GM18868 (cell line): ENCODE results near the gene NGF.

Experiments
- ATAC-seq: cut with Tn5 transposase; IDR thresholded peaks from one replicate; pipeline ENCODE4 v1.9.1; 2021; ENCODE audit warnings: mild to moderate bottlenecking, moderate library complexity; ENCODE audit not compliant: unreplicated experiment

Gene NGF

GRCh38 chr1:115283681-115284146 lies 54.3 kb downstream of the NGF start:
- ATAC-seq = no peak

GRCh38 chr1:115283249-115283648 lies 54.8 kb downstream of the NGF start:
- no peak for ATAC-seq

- ATAC-seq = no peak
Measured at GRCh38 chr1:115282807-115283208, 55.2 kb downstream of the NGF start.

DNA sequence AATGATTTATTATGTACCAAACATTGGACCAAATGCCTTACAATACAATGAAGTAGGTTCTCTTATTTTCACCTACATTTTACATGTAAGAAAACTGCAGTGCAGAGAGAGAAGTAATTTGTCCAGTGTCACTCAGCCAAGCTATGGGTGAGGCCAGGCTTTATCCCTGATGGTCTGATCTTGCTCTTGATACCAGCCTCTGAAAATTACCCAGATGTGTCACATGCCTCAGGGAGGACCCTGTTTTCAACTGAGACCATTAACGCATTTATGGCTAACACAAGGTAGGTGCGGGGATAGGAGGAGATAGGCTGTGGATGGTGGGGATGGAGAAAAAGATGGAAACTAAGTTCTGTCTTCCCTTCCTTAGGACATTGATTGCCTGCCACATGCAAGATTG lies 56.9 kb downstream of the NGF start:
- ATAC-seq = no peak

GRCh38 chr1:115280064-115280463 lies 58.0 kb downstream of the NGF start:
- ATAC-seq = no peak

DNA sequence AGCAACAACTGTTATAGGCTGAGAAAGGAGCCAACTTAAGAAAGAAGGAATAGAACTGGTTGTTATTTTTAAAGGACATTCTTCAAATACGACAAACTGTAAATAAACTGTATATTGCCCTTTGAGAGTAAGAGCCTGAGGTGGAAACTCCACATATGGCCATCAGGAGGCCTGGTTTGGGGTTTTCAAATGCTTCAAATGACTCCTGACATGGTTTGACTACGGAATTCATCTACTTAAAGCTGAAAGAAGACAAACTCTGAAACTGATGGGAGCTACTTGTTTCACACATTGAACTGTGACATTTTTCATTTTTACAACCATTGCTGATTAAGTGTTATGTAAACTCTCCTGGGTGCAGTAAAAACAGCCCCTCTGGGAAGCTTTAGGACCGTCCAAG lies 59.8 kb downstream of the NGF start:
- no peak for ATAC-seq

DNA sequence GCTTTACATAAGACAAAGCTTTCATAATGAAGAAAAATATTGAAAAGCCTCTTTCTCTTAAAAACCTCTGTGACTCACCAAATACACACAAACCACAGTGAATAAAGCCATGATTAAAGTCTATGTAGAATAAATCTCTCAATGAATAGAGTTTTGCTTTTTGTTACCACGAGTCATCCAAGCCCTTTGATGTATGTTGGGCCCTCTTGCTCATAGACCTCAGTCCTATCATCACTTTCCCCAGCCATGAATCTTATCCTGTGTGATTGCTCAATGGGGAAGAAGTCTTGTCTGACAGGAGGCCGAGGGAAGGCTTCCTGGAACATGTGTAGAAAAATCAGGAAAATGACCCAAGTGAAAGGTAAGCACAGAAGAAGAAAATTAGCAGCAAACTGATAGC lies 60.8 kb downstream of the NGF start:
- no peak for ATAC-seq

GRCh38 chr1:115275216-115275615 lies 62.8 kb downstream of the NGF start:
- ATAC-seq = no peak

DNA sequence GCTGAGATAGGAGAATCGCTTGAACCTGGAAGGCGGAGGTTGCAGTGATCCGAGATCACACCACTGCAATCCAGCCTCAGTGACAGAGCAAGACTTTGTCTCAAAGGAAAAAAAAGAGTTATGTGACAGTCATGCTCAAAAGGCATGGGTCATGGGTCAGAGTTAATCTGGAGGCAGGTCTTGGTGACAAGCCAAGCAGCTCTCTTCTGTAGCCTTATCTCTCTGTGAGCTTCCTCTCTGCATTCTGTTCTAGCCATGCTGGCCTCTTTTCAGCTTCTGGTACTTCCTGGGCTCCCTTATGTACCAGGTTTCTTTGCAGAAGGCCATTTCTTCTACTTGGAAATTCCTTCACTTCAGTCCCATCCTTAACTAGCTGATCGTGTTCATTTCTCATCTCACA lies 63.6 kb downstream of the NGF start:
- ATAC-seq = no peak

DNA sequence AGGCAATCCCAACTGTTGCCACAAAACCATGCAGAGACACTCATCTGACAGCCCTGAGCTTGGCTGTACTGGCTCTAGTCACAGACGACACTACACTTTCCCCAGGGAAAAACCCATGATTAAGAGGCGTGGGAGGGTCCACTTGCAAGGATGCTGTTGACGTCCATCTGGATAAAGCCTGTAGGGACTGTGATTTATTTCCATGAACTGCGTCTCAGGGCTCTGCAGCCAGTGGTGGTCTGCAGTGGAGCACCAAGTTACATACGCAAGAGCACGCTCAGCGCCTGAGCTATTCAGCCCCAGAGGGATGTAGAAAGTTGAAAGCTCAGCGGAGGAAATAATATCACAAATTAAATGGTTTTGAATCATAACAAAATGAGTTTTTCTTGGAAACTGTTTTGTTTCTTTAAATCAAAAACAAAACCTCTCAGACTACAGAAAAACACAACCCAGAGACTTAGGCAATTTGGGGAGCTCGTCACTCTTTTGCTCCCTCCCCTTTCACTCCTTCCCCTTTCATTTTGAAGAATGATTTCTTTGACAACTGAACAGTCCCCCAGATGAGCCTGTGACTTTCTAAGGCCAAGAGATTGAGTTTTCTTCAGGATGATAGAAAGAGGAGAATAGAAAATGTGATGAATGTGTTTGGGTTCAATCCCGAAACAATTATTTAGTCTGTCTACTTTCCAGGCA lies 71.2 kb downstream of the NGF start:
- no peak for ATAC-seq

GRCh38 chr1:115265099-115265498 lies 73.0 kb downstream of the NGF start:
- no peak for ATAC-seq

GRCh38 chr1:115262886-115263285 lies 75.2 kb downstream of the NGF start:
- ATAC-seq = no peak

- no peak for ATAC-seq
Measured at GRCh38 chr1:115261496-115261895, 76.6 kb downstream of the NGF start.

GRCh38 chr1:115258302-115258866 lies 79.7 kb downstream of the NGF start:
- no peak for ATAC-seq

GRCh38 chr1:115257591-115257990 lies 80.5 kb downstream of the NGF start:
- no peak for ATAC-seq

DNA sequence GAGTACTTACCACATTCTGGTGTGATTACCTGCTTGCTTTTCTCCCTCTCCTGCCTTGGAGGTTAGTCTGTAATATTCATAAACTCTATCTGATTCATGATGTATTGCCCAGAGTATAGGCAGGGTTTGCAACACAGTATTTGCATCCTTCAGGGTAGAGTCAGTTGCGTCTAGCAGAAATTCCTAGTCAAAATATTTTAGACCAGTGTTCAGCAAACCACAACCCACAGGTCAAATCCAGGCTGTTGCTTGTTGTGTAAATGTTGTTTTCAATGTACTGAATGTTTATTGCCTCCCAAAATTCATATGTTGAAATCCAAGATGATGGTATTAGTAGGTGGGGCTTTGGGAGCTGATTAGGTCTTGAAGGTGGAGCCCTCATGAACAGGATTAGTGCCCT lies 82.9 kb downstream of the NGF start:
- no peak for ATAC-seq

DNA sequence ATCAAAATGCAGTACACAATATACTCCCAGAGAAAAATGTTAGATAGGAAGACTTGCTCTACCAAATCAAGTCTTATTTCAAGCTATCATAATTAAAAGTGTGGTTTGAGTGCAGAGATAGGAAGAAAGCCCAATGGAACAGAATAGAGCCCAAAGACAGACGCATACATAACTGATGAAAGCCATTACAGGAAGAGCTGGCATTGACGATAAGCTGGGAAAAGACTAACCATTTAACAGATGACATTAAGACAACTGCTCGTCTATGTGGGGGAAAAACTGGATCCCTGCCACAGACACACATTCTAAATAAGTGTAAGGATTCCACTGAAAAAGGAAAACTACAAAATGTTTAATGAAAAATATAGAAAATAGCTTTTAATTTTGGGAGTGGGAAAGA lies 85.5 kb downstream of the NGF start:
- no peak for ATAC-seq

DNA sequence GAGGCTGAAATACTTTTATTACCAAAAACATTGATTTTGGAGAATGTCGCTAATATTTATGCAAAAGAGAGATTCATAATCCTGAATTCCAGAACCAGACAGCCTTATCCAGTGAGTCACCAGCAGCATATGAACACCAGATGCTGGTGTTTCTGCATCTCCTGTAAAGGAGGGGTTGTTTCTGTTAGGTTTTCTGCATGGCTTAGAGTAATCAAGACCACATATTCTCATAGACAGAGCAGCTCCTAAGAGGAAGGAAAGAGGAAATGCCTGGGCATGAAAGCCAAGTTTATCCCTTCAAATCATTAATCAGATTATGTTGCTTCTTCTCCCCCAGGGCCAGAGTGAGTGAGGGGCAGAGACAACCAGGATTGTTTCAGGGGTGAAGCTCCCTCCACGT lies 86.2 kb downstream of the NGF start:
- ATAC-seq = no peak

- ATAC-seq = no peak
Measured at GRCh38 chr1:115251340-115251748, 86.7 kb downstream of the NGF start.

GRCh38 chr1:115246526-115246925 lies 91.5 kb downstream of the NGF start:
- ATAC-seq = no peak

- no peak for ATAC-seq
Measured at GRCh38 chr1:115245227-115245626, 92.8 kb downstream of the NGF start.

- ATAC-seq = no peak
Measured at GRCh38 chr1:115242543-115242942, 95.5 kb downstream of the NGF start.

- ATAC-seq = no peak
Measured at GRCh38 chr1:115241309-115241708, 96.7 kb downstream of the NGF start.
